ENCODE measurements around the gene NOL11.
"Not testable (repeated sequence)": the region's sequence is repeated elsewhere in the genome, so short reads cannot be mapped to it uniquely, and the experiment has no call there.

Gene NOL11

DNA sequence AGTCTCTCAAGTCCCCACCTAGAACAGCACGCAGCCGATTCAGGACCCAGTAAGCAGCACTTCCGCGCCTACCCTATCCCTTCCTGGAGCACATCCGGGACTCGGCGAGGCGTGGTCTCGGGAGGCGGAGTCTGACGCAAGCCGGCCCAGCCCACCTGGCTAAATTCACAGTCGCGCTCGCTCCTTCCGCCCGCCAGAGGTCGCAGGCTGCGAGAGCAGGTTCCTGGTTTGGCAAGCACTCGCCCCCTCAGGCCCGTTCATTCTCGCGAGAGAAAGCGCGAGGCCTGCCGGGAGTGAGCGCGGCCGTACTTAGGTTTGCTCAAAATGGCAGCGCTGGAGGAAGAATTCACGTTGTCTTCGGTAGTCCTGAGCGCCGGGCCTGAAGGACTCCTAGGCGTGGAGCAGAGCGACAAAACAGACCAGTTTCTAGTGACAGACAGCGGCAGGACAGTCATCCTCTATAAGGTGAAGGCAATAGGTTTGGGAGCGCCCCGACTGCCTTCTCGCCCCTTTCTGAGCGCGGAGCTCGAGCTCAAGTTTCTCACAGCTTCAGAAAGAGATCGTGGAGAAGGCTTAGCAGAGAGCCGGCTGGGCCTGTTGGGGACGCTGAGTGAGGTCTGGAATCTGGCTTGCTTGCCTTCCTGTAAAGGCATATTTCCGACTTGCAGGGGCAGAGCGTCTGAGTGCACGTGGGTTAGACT lies at the start of gene NOL11:
Gene NOL11, plus strand, starts transcription at position 313 of the 701 bp plus-strand sequence. Its CDS starts 12 bp downstream, at position 325.
- DNase-seq = peak; percentile 99

GRCh38 chr17:67671493-67671892 lies 46.2 kb upstream of the NOL11 start:
- peak; percentile 77 for DNase-seq

GRCh38 chr17:67672592-67673335 lies 45.0 kb upstream of the NOL11 start:
- DNase-seq = peak; percentile 69

- peak; percentile 24 for DNase-seq
These were observed 42.3 kb upstream of the NOL11 start for GRCh38 chr17:67675481-67675880.

GRCh38 chr17:67676305-67676704 lies 41.4 kb upstream of the NOL11 start:
- no peak for DNase-seq

- DNase-seq = no peak
These were observed 39.3 kb upstream of the NOL11 start for GRCh38 chr17:67678414-67678813.

- no peak for DNase-seq
These were observed 38.5 kb upstream of the NOL11 start for GRCh38 chr17:67679225-67679624.

GRCh38 chr17:67679721-67680120 lies 38.0 kb upstream of the NOL11 start:
- DNase-seq = no peak

DNA sequence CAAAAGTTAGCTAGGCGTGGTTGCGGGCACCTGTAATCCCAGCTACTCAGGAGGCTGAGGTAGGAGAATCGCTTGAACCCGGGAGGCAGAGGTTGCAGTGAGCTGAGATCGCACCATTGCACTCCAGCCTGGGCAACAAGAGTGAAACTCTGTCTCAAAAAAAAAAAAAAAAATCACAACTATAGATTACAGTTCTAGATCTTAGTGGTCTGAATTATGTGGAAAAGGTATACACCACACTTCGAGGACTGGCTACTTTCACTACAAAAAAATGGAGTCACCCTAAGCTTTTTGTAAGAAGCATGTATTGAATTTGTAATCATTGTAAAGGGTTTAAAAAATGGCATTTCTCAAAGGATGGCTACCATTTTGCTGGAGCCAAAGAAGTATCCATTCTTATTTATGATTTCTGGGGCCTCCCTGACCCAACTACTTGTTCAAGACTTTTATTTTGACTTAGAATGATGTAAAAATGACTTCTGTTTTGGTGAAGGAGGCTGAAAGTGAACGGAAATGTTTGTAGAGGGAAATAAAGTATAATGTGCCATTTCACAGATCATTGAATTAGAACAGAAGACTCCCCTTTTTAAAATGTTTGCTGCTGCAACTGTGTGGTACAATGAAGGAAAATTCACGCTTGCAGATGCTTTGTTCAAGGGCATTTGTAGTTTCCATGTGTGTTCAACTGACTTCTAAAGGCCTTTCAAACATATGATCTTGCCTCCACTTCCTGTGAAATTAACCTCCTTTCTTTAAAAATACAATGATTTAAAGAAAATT lies 37.1 kb upstream of the NOL11 start:
- DNase-seq = peak; percentile 58

GRCh38 chr17:67682196-67682595 lies 35.5 kb upstream of the NOL11 start:
- peak; percentile 48 for DNase-seq

GRCh38 chr17:67685351-67685750 lies 32.4 kb upstream of the NOL11 start:
- no peak for DNase-seq

DNA sequence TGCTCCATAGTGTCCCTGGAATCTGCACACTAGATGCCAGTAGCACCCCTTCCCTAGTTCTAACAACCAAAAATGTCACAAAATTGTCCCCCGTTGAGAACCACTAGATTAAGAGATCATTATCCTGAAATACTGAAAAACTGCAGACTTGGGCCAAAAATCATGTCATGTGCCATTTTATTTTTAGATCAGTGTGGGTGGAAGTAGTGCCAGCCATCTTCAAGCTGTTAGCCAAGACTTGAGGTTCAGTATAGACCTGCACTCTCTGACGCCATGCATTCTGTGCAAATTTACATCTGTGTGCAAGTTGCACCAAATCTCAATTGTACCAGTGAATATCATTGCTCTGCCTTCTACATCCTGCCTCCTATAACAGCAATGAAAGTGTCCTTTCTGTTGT lies 31.5 kb upstream of the NOL11 start:
- DNase-seq = no peak

- DNase-seq = no peak
These were observed 30.2 kb upstream of the NOL11 start for GRCh38 chr17:67687511-67687910.

DNA sequence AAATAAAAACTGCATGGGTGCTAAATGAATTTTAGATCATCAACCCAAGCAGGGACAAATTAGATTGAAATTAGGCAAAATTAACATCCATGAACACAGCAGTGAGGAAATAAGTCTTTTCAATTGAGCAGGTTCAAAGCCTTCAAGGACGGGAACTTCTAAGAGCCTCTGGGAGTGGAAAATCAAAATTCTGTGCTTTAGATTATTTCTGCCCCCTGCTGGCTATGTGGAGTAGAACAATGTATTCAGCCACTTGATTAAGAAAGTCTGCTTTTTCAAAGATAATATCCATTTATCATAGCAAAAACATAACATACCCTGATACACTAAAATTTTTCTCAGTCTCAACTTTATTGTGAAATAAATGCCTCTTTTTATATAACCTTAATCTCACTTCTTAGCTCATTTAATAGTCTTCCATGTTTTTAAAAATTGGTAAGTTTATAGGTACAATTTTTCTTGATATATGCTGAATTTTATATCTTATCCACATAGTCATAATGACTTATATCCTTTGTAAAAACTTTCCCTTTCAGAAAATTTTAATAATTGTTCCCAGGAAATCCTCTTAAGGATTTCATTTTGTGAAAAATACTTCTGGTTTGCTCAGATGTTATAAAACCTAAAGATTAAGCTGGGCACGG lies 28.1 kb upstream of the NOL11 start:
- DNase-seq = peak; percentile 84

- no peak for DNase-seq
These were observed 23.9 kb upstream of the NOL11 start for GRCh38 chr17:67693811-67694210.

GRCh38 chr17:67696347-67696746 lies 21.4 kb upstream of the NOL11 start:
- DNase-seq = peak; percentile 32

DNA sequence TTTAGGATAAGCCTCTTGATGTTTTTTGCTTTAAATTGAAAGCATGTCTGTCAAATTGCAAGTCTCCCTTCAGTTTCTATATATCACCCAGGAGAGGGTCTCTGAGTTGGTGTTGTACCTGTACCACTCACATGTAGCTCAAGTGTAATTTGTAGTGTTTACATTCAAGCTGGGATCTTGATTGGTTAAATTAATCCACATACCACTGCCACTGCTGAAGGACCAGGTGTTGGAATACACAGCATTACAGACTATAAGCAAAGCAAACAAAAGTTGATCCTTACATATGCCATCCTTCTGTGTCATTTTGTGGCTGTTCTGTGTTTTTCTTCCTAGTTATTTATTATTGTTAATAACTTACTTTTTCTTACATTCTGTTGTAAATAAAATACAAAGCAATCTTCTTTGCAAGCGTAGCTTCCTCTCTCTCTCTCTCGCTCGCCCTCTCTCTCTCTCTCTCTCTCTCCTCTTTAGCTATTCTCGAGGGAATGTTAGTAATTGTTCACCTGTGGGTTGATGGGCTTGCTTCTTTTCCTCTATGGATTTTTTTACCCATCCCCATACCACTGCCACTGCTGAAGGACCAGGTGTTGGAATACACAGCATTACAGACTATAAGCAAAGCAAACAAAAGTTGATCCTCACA lies 20.8 kb upstream of the NOL11 start:
- peak; percentile 93 for DNase-seq

- DNase-seq = peak; percentile 92
These were observed 17.6 kb upstream of the NOL11 start for GRCh38 chr17:67700037-67700724.

- DNase-seq = no peak
These were observed 17.0 kb upstream of the NOL11 start for GRCh38 chr17:67700725-67701119.

- DNase-seq = not testable (repeated sequence)
These were observed 14.9 kb upstream of the NOL11 start for GRCh38 chr17:67702861-67703260.

DNA sequence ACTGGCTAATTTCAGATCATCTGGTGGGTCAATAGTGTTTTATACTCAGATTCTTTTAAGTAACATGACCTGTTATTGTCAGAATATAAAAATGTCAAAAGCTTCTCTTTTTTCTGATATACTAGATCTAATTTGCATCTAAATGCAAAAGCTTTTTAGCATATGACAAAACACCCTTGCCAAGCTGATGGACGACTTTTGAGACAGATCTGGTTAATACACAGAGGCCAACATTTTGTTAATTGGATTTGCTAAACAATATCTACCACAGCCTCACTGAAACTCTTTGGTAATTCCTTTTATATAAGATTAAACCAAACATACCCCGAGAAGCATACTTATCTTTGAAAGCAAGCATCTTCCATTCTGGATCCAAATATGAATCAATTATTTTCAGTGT lies 10.3 kb upstream of the NOL11 start:
- peak; percentile 65 for DNase-seq

DNA sequence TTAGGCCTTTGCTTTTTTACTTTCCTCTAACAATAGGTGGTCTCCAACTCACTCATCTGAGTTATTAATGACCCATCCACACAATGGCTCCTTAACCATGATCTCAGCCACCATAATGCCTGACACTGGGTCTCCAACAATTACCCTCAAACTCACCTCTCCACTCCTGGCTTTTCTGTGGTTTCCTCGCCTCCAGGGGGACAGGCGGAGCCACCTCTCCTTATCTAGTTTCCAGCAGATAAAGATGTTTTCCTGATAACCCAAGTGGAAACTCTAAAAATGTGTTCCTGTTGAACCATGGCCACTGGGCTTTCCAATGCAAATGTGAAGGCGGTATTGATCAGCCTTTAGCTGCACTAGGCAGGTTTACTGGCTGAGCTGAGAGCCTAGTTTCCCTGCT lies 9.4 kb upstream of the NOL11 start:
- no peak for DNase-seq
